Lower leg skin (tissue), 4 donors: Measurements from ENCODE around the gene MAP3K5. TPM values are rescaled to one million over a fixed set of nuclear protein-coding genes. Genes with fewer than 3 reads are reported as not detected.

ENCODE experiments used
- DNase-seq, 2 donors: peaks; one replicate each; pipeline ENCODE4 v3.0.0-alpha.2; 2019; ENCODE audit warnings: low spot score in 2 of 2
- H3K4me3 ChIP-seq: fragments of 200-600 bp; sonication (generic); 2 replicates; pipeline ENCODE4 v1.5.1; 2017; ENCODE audit warnings: mild to moderate bottlenecking, low read depth; ENCODE audit not compliant: poor library complexity, severe bottlenecking
- CTCF ChIP-seq, 3 donors: fragments of 450-650 bp; IDR thresholded peaks; one replicate each; pipeline ENCODE4 v1.5.1; 2016; ENCODE audit warnings: antibody characterized with exemption in 3 of 3, mild to moderate bottlenecking in 3 of 3, moderate library complexity in 2 of 3
- POLR2A ChIP-seq, 2 donors: fragments of 450-650 bp; IDR thresholded peaks; one replicate each; pipeline ENCODE4 v1.6.1; 2016 to 2017; ENCODE audit warnings: antibody characterized with exemption in 2 of 2, mild to moderate bottlenecking in 1 of 2, moderate library complexity in 1 of 2
- WGBS, 2 donors: methylation state at CpG; one replicate each; pipeline ENCODE4 v1.1.5; 2018; 5-methylcytosine and 5-hydroxymethylcytosine counted together
- intact Hi-C: fragments of 100-400 bp; cut with DNase I; formaldehyde crosslinking; loops from one replicate; pipeline ENCODE4 v1.15.0; 2023; ENCODE audit warnings: low total_unique reads
- total RNA-seq, 4 donors: library from RNA; depleted of rRNA; stranded (reverse); fragments of >200 nt; gene quantifications; one replicate each; pipeline ENCODE4 v1.1.0, GENCODE V29; 2016

MAP3K5 gene
- total RNA-seq, 4 donors from 2014 or later, result 18.9 to 35.2 (median 27.0) TPM

- intact Hi-C loops, result no loop called here
- no peak overlapping the region for H3K4me3 ChIP-seq
- 93 to 97% methylated on average over 3 of the region's 3 CpGs for WGBS, 2 donors
- no peak for TF ChIP-seq CTCF (IDR thresholded peaks at IDR 0.05)
- no peak for TF ChIP-seq POLR2A (IDR thresholded peaks at IDR 0.05)
- no peak for DNase-seq
These were observed 175.8 kb downstream of the MAP3K5 start for GRCh38 chr6:136616527-136616926.

GRCh38 chr6:136614994-136615393 lies 177.3 kb downstream of the MAP3K5 start:
- 83 to 84% methylated on average over 2 of the region's 2 CpGs for WGBS, 2 donors

GRCh38 chr6:136614350-136614749 lies 177.9 kb downstream of the MAP3K5 start:
- no peak for DNase-seq
- WGBS, 2 donors, result 96 to 100% methylated on average over 1 of the region's 1 CpG
- H3K4me3 ChIP-seq, result no peak overlapping the region
- TF ChIP-seq CTCF (IDR thresholded peaks at IDR 0.05) (no peak), POLR2A (IDR thresholded peaks at IDR 0.05) (no peak)
- intact Hi-C loops, result no loop called here

More at GRCh38 chr6:136614994-136615393, 177.3 kb downstream of the MAP3K5 start:
- no peak for DNase-seq
- TF ChIP-seq POLR2A (IDR thresholded peaks at IDR 0.05) (no peak), CTCF (IDR thresholded peaks at IDR 0.05) (no peak)
- H3K4me3 ChIP-seq, result no peak overlapping the region
- intact Hi-C loops, result no loop called here

GRCh38 chr6:136613477-136613876 lies 178.8 kb downstream of the MAP3K5 start:
- WGBS, 2 donors, result 72 to 83% methylated on average over 3 of the region's 3 CpGs
- H3K4me3 ChIP-seq, result no peak overlapping the region
- TF ChIP-seq POLR2A (IDR thresholded peaks at IDR 0.05), result no peak
- TF ChIP-seq CTCF (IDR thresholded peaks at IDR 0.05), result no peak
- intact Hi-C loops, result no loop called here
- no peak for DNase-seq

GRCh38 chr6:136612666-136613389 lies 179.4 kb downstream of the MAP3K5 start:
- no peak for DNase-seq
- TF ChIP-seq CTCF (IDR thresholded peaks at IDR 0.05), result no peak
- no peak for TF ChIP-seq POLR2A (IDR thresholded peaks at IDR 0.05)
- 88 to 89% methylated on average over 6 of the region's 6 CpGs for WGBS, 2 donors
- intact Hi-C loops, result no loop called here
- H3K4me3 ChIP-seq, result no peak overlapping the region

GRCh38 chr6:136611746-136612145 lies 180.5 kb downstream of the MAP3K5 start:
- no peak overlapping the region for H3K4me3 ChIP-seq
- WGBS, 2 donors, result 93 to 96% methylated on average over 1 of the region's 1 CpG
- no peak for DNase-seq
- intact Hi-C loops, result no loop called here
- TF ChIP-seq CTCF (IDR thresholded peaks at IDR 0.05) (no peak), POLR2A (IDR thresholded peaks at IDR 0.05) (no peak)
